GM13977 (cell line): ENCODE measurements around the gene MTG1.
"Not testable (repeated sequence)": the region's sequence is repeated elsewhere in the genome, so short reads cannot be mapped to it uniquely, and the experiment has no call there.

Experiments used
- DNase-seq: peaks from one replicate; pipeline ENCODE4 v3.0.0; 2012; ENCODE audit warnings: low spot score
- in situ Hi-C: fragments of 300-500 bp; cut with MboI; formaldehyde crosslinking; loops from one replicate; pipeline ENCODE4 v1.12.0; 2022; ENCODE audit warnings: low sequenced_read_pairs, low pct_unique_long_range_greater_than_20kb, mixed read lengths, inconsistent platforms; ENCODE audit not compliant: unreplicated experiment
- TF ChIP-seq, protein P1 (sequence below): IDR thresholded peaks from 2 replicates; pipeline ENCODE4 v1.5.1; 2012; ENCODE audit warnings: mild to moderate bottlenecking, control low read depth; ENCODE audit not compliant: insufficient read depth; ENCODE audit errors: extremely low read depth, missing control alignments

MTG1 gene

GRCh38 chr10:133379152-133379800, 14.7 kb upstream of the MTG1 start, which contains the start of gene PAOX:
TSS of gene PAOX (plus strand) at chr10:133379262. CDS start at chr10:133379317, 55 bp downstream.
- TF ChIP-seq, protein P1, sequence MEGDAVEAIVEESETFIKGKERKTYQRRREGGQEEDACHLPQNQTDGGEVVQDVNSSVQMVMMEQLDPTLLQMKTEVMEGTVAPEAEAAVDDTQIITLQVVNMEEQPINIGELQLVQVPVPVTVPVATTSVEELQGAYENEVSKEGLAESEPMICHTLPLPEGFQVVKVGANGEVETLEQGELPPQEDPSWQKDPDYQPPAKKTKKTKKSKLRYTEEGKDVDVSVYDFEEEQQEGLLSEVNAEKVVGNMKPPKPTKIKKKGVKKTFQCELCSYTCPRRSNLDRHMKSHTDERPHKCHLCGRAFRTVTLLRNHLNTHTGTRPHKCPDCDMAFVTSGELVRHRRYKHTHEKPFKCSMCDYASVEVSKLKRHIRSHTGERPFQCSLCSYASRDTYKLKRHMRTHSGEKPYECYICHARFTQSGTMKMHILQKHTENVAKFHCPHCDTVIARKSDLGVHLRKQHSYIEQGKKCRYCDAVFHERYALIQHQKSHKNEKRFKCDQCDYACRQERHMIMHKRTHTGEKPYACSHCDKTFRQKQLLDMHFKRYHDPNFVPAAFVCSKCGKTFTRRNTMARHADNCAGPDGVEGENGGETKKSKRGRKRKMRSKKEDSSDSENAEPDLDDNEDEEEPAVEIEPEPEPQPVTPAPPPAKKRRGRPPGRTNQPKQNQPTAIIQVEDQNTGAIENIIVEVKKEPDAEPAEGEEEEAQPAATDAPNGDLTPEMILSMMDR = no peak
- DNase-seq = peak; percentile 91
- in situ Hi-C loops = no loop called here

GRCh38 chr10:133379801-133380666, 13.9 kb upstream of the MTG1 start:
- TF ChIP-seq, protein P1 = no peak
- in situ Hi-C loops = no loop called here
- no peak for DNase-seq

DNA sequence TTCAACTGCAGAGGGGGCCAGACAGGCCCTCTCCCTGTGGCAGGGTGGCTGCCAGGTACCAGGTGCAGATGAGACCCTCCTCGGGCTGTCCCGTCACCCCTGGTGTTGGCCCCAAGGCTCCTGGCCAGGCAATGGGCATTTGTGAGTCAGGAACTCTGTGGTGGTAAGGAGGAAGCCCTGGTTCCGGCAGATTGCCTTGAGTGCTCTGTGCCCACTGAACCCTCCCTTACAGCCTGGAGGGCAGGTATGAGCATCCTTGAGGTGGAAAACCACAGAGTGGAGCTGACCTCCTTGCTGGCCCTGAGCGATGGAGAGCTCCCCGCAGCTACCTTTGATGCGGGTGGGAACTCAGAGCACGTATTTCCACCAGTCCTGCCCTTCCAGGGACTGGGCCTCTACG, 12.9 kb upstream of the MTG1 start:
- TF ChIP-seq, protein P1 = no peak
- no peak for DNase-seq
- in situ Hi-C loops = no loop called here

- DNase-seq = no peak
- in situ Hi-C loops = no loop called here
- TF ChIP-seq, protein P1 = no peak
Measured at GRCh38 chr10:133383551-133383950, 10.4 kb upstream of the MTG1 start.

GRCh38 chr10:133384071-133384470, 9.9 kb upstream of the MTG1 start:
- in situ Hi-C loops = no loop called here
- DNase-seq = no peak
- TF ChIP-seq, protein P1 = no peak

DNA sequence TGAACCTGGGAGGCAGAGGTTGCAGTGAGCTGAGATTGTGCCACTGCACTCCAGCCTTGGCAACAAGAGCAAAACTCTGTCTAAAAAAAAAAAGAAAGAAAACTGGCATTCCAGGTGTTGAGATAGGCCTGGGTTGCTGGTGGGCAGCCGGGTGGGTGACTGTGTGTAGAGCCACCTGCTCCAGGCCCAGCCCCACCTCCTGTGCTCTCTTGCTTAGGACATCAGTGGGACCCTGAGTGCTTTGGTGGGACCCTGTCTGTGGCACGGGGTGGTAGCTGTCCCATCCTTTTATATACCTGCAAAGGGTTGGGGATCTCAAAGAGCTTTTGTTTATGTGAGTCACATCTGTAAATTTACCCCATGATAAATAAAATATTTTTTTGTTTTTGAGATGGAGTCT, 8.7 kb upstream of the MTG1 start:
- in situ Hi-C loops = no loop called here
- TF ChIP-seq, protein P1 = no peak
- no peak for DNase-seq

GRCh38 chr10:133386951-133387350, 7.0 kb upstream of the MTG1 start:
- DNase-seq, in situ Hi-C loops: not testable (repeated sequence)
